Measurements from ENCODE around the gene BANF1.
"Not testable (repeated sequence)": the region's sequence is repeated elsewhere in the genome, so short reads cannot be mapped to it uniquely, and the experiment has no call there.

Gene BANF1

DNA sequence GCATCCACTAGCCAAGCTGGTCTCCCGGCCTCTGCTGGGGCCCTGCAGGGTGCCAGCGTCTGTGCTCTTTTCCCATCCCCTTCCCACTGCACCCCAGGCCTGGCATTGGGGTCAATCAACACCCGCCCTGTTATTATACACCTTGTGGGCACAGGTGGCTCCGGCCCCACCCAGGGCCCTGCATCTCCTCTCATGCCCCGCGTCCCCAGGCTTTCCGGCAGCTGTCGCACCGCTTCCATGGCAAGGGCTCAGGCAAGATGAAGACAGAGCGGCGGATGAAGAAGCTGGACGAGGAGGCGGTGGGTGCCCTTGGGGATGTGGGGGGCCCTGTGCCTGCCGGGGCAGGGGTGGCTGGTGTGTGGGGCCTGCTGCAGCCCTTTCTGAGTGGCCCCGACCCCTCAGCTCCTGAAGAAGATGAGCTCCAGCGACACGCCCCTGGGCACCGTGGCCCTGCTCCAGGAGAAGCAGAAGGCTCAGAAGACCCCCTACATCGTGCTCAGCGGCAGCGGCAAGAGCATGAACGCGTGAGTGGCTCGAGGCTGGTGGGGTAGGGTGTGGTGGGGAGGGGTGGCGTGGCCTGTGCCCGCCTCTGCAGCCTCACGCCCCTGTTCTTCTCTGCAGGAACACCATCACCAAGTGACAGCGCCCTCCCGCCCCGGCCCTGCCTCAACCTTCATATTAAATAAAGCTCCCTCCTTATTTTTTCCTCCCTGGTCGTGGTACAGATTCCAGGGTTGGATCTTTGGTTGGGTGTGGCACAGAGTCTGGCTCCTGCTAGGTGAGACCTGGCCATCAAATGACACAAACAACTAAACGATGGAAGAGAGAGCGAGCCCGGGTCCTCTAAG lies 23.7 kb upstream of the BANF1 start:
- no peak for DNase-seq

DNA sequence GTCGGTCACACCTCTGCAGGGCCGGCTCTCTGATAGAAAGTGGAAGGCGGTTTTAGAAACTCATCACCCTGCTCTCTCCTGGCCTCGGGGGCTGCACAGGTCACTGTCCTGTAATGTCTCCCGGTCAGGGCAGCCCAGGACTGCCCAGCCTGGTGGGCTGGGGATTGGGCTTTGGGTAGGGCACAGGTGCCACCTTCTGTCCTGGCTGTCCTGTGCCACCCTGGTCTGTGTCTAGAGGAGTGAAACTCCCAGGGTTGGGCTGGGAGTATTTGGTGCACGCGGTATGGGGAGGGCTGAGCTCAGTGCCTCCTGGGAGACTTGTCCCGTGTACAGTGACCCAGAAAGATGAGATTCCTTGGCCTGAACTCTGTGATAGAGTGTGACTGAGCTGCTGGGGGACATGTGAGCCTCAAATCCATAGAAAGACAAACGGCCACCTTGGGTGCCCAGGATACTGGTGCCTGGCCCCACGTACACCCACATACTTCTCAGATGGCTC lies 23.0 kb upstream of the BANF1 start:
- DNase-seq: no peak

- DNase-seq: no peak
Observed at GRCh38 chr11:65981101-65981740, 21.1 kb upstream of the BANF1 start.

DNA sequence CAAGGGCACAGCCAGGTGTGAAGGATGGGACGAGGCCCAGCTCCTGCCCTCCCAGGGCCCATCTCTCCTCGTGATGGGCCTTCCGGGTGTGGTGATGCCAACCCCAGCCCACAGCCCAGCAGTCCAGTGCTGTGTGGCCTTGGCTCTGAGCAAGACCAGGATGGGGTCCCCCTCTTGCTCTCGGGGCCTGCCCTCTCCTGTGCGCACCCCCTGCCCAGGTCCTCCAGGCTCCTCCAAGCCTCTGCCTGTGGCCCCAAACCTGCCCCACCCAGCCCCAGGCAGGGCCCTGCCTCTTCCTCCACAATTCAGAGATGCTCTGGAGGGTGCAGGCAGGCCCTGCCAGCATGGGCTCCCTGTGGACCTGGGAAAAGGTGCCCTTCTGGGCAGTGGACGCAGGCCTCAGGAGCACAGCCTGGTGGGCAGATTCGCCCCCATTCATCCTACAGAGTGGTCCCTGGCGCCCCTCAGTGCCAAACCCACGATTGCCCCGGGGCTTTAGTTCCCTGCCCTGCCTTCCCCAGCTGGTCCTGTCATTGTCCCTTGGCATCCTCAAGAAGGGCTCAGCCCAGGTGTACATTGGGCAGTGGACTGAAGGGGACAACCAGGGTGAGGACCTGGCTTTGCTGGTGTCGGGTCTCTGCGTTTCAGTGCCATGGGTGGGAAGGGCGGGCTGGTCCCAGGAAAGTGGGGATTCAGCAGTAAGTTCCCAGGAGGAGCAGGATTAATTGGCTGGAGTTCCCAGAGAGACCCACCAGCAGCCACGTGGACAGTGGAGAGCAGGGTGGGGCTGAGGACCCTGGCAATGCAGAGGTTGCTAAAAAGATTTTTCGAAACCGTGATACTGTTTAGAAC lies 20.1 kb upstream of the BANF1 start:
- no peak for DNase-seq

GRCh38 chr11:65982824-65983588 lies 19.3 kb upstream of the BANF1 start:
- DNase-seq: no peak

DNA sequence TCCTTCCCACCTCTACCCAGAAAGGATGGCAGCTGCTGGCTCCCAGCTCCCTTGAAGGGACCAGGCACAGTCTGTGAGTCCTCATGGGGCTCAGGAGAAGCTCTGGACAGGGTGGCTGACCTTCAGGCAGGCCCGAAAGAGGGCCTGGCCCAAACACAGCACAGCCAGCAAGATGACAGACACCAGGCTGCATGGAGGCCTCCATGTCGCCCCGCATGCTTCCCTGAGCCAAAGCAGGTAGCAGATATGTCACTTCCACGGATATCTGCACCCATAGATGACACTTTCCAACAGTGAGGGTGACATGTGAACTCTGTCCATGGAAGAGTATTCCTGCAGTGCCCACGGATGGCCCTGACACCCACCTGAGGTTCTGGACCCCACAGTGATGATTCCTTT lies 18.7 kb upstream of the BANF1 start:
- DNase-seq: no peak

- no peak for DNase-seq
Observed at GRCh38 chr11:65987336-65987735, 15.0 kb upstream of the BANF1 start.

DNA sequence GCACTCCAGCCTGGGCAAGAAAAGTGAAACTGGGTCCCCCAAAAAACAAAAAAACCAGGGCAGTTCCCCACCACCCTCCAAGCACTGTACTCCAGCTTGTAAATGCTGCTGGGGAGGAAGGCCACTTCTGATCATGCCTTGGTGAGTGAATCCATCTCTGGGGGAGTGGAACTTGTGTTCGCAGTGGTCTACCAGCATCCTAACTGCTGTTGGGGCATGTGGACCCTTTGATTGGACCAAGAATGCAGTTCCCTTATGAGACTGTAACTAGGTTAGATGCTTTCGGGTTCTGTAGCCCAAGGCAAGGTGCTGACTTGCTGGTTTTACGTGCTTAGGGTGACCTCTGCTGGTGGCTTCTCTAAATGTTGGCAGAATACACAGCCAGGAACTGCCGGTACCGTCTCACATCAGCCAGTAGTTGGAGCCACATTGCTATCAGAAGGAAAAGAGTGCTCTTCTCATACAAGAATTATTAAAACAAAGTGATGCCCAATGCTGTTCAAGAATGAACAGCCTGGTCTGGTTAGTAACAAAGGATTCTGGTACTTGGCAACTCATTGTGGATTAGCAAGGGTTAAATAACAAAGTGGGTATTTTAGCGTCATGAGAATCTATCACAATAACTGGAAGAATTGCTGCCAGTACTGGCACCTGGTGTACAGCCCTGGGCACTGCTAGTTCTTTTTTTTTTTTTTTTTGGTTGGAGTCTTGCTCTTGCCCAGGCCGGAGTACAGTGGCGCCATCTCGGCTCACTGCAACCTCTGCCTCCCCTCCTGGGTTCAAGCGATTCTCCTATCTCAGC lies 13.3 kb upstream of the BANF1 start:
- peak; percentile 91 for DNase-seq

DNA sequence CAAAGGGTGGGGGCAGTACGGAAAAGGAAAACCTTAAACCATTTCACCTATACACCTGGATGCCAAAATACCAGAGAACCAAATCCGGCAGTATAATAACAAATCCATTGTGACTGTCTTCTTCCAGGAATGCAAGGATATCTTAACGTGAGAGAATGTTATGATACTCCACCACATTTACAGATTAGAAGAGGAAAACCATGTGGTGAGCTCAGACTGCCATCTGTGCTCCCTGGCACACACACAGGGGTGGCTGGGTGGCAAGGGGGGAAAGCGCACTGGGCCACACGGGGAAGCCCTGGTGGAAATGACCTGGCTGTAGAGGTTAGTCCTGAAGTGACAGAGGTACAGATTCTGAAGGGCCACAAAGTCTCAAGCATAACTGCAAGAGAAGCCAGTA lies 10.2 kb upstream of the BANF1 start:
- DNase-seq: no peak

DNA sequence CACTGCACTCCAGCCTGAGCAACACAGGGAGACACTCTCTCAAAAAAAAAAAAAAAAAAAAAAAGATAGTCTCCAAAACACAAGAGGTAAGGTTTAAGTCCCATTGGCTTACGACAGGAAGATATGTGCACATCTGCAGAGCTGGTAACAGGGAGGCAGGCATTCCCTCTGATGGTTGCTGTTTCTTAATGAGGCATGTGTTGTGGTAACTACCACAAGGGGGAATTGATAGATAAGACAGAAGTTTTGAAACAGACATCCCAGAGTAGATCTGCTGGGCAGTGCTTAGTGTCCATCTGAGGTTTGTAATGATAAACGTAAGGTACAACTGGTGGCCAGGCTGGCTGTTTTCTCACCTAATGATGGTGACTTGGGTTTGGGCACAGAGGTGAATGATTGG lies 5.0 kb upstream of the BANF1 start:
- no peak for DNase-seq

DNA sequence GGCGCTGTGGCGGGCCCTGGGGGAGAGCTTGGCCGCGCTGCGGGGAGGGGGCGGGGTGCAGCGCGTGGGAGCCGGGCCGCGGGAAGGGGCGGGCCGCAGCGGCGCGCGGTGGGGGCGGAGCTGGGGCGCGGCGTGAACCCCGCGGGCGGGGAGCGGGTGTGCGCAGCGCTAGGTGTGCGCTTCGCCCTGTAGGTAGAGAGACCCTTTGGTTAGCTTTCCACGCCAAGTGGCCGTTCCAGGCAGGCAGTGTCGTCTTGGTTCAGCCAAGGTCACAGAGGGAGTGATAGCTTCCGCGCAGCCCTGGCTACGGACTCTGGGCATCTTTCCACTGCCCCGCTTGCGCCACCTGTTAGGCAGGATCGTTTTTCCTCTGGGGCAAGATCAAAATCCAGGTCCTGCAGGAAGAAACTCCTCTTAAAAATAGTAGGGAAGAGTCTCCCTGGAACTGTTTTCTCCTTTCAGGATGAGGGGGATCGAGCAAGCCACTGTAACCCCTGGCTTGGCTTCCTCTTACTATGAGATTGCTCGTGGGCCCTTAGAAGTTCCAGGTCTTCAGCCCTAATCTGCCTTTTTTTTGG lies 434 bp downstream of the BANF1 start:
- peak; percentile 57 for DNase-seq

DNA sequence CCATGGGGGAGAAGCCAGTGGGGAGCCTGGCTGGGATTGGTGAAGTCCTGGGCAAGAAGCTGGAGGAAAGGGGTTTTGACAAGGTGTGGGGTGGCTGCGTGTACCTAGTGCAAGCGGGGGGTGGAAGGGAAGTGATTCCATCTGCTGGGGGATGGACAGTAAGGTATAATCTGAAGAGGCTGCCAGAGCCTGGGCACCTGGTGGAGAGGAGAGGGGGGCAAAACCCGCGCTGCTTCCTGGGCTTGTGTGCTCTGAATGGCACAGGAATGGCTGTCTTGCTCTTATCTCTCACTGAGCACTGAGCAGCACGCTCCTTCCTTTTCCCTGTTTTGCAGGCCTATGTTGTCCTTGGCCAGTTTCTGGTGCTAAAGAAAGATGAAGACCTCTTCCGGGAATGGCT lies 988 bp downstream of the BANF1 start:
- DNase-seq: no peak

GRCh38 chr11:66004186-66004585 lies 1.9 kb downstream of the BANF1 start:
- no peak for DNase-seq

GRCh38 chr11:66006134-66006890 lies 4.0 kb downstream of the BANF1 start:
- DNase-seq: no peak

- DNase-seq: no peak
Observed at GRCh38 chr11:66006891-66007176, 4.5 kb downstream of the BANF1 start.

DNA sequence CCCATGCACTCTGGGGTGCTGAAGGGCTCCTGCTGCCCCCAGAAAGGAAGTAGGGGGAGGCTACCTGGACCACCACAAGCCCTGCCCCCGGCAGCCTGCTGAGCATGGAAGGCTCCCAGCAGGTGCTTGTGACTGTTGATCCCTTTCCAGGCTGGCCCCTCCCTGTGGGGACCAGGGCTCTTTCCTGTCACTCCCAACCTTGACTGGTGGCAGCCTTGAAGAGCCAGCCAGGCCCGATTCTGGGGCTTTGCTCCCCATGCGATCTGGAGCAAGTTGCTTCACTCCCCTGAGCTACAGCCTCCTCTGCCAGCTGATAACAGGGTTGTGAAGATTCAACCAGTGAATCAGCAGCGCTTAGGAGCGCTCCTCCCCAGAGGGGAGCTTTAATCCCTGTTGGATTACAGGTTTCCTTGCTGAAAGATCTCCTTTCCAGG lies 4.9 kb downstream of the BANF1 start:
- no peak for DNase-seq

- DNase-seq: no peak
Observed at GRCh38 chr11:66008095-66008467, 5.8 kb downstream of the BANF1 start.

DNA sequence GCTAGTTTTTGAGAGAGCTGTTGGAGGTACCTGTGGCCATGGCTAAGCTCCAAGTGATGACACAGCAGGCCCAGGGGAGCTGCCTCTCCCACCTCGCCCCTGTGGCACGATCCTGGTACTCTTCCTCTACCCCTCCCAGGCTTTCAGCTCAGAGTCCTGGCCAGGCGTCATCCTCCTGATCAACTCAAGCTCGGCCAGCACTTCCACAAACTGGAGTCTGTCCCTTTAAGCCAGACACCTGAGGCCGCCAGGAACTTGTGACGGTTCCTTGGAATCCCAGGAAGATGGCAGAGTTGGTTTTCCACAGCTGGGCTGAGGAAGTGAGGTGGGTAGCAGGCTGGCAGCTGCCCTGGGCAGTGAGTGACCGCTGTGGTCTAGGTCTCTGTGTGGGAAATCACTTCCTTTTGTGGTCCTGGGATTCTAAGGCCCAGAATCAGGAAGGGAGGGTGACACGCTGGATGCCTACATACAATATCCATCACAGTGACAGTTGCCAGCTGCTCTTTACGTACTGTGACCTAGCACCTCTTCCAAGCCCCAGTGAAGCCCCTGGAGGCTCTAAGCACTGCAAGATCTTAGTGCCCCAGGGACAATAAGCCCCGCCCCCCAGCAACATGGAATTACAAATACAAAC lies 6.3 kb downstream of the BANF1 start:
- no peak for DNase-seq

GRCh38 chr11:66010036-66010435 lies 7.7 kb downstream of the BANF1 start:
- DNase-seq: not testable (repeated sequence)

DNA sequence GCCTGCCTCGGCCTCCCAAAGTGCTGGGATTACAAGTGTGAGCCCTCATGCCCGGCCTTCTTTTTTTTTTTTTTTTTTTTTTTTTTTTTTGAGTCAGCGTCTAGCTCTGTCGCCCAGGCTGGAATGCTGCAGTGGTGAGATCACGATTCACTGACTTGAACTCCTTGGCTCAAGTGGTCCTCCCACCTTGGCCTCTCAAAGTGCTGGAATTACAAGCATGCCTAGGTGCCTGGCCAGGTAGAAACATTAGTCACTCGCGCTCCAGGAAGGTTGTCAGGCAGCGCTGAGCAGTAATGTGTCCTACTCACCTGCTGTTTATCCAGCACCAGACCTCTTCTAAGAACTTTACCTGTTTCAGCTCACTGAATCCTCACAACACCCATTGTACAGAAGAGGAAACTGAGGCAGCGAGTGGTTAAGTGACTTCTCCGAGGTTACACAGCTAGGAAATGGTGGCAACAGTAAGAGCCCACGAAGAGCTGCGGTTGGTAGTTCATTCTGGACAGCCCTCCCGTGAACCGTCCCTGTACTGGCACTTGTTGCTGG lies 9.0 kb downstream of the BANF1 start:
- no peak for DNase-seq

Measured in left hindlimb (tissue), 1 donor.